Thyroid gland (tissue), 4 donors: Measurements from ENCODE around the gene TMPO.

ENCODE experiments used
- CTCF ChIP-seq, 6 experiments: fragments of 200-600 bp in 3 of 6; fragments of 450-650 bp in 3 of 6; sonication (generic) in 3 of 6; IDR thresholded peaks; one replicate each; pipeline ENCODE4 v1.5.1; 2016 to 2019; ENCODE audit warnings: antibody characterized with exemption in 6 of 6, mild to moderate bottlenecking in 2 of 6, inconsistent platforms in 1 of 6, moderate library complexity in 1 of 6
- POLR2A ChIP-seq, 2 donors: fragments of 450-650 bp; IDR thresholded peaks; one replicate each; pipeline ENCODE4 v1.6.1; 2017; ENCODE audit warnings: antibody characterized with exemption in 2 of 2, mild to moderate bottlenecking in 2 of 2, moderate library complexity in 1 of 2

GRCh38 chr12:98544751-98545150 is 29.4 kb downstream of the TMPO start:
- TF ChIP-seq CTCF (IDR thresholded peaks at IDR 0.05), result no peak
- TF ChIP-seq POLR2A (IDR thresholded peaks at IDR 0.05), result no peak
